Stimulated activated CD8-positive, alpha-beta memory T cell treated with anti-CD3 and anti-CD28 coated beads, Interleukin-15, amount 100 ng/mL, for 1 hour (primary cell): ENCODE results near the gene HPGDS.
"Not testable (repeated sequence)": the region's sequence is repeated elsewhere in the genome, so short reads cannot be mapped to it uniquely, and the experiment has no call there.

ENCODE experiments used
- DNase-seq: peaks from one replicate; pipeline ENCODE4 v3.0.0-alpha.2; 2020; ENCODE audit warnings: low read depth

The HPGDS gene

GRCh38 chr4:94325835-94326234 is 16.8 kb downstream of the HPGDS start:
- no peak for DNase-seq

- DNase-seq, result not testable (repeated sequence)
These were observed 22.7 kb downstream of the HPGDS start for GRCh38 chr4:94319927-94320326.

GRCh38 chr4:94307231-94307871 is 35.3 kb downstream of the HPGDS start:
- no peak for DNase-seq

GRCh38 chr4:94306713-94307112 is 35.9 kb downstream of the HPGDS start:
- no peak for DNase-seq

- no peak for DNase-seq
These were observed 37.0 kb downstream of the HPGDS start for GRCh38 chr4:94305466-94306225.

GRCh38 chr4:94304365-94304971 is 38.2 kb downstream of the HPGDS start:
- no peak for DNase-seq

- DNase-seq, result no peak
These were observed 40.4 kb downstream of the HPGDS start for GRCh38 chr4:94302191-94302590.

- DNase-seq, result no peak
These were observed 43.8 kb downstream of the HPGDS start for GRCh38 chr4:94298725-94299252.

GRCh38 chr4:94295473-94295872 is 47.2 kb downstream of the HPGDS start:
- not testable (repeated sequence) for DNase-seq

- not testable (repeated sequence) for DNase-seq
These were observed 48.7 kb downstream of the HPGDS start for GRCh38 chr4:94293981-94294380.

GRCh38 chr4:94290245-94290644 is 52.4 kb downstream of the HPGDS start:
- DNase-seq, result no peak

GRCh38 chr4:94285666-94286065 is 57.0 kb downstream of the HPGDS start:
- no peak for DNase-seq

GRCh38 chr4:94284889-94285288 is 57.7 kb downstream of the HPGDS start:
- DNase-seq, result no peak

GRCh38 chr4:94278781-94279180 is 63.9 kb downstream of the HPGDS start:
- no peak for DNase-seq

- DNase-seq, result no peak
These were observed 65.1 kb downstream of the HPGDS start for GRCh38 chr4:94277534-94277933.

- DNase-seq, result no peak
These were observed 66.4 kb downstream of the HPGDS start for GRCh38 chr4:94276204-94276603.

GRCh38 chr4:94274912-94275311 is 67.7 kb downstream of the HPGDS start:
- DNase-seq, result no peak

GRCh38 chr4:94271248-94271647 is 71.4 kb downstream of the HPGDS start:
- no peak for DNase-seq

- no peak for DNase-seq
These were observed 75.6 kb downstream of the HPGDS start for GRCh38 chr4:94267037-94267436.

- no peak for DNase-seq
These were observed 80.2 kb downstream of the HPGDS start for GRCh38 chr4:94262163-94263016.

GRCh38 chr4:94256828-94257227 is 85.8 kb downstream of the HPGDS start:
- no peak for DNase-seq

GRCh38 chr4:94256144-94256783 is 86.4 kb downstream of the HPGDS start:
- DNase-seq, result no peak
